ENCODE measurements around the gene ADAMTS2.

The ADAMTS2 gene

GRCh38 chr5:179167871-179168451 lies 177.3 kb downstream of the ADAMTS2 start:
- FAIRE-seq = no peak

GRCh38 chr5:179166886-179167841 lies 178.1 kb downstream of the ADAMTS2 start:
- FAIRE-seq = no peak

GRCh38 chr5:179166171-179166885 lies 178.9 kb downstream of the ADAMTS2 start:
- FAIRE-seq = no peak

- no peak for FAIRE-seq
These were observed 179.7 kb downstream of the ADAMTS2 start for GRCh38 chr5:179165421-179166170.

- no peak for FAIRE-seq
These were observed 180.6 kb downstream of the ADAMTS2 start for GRCh38 chr5:179164331-179165311.

GRCh38 chr5:179163236-179164155 lies 181.8 kb downstream of the ADAMTS2 start:
- no peak for FAIRE-seq

- FAIRE-seq = no peak
These were observed 182.7 kb downstream of the ADAMTS2 start for GRCh38 chr5:179162351-179163235.

DNA sequence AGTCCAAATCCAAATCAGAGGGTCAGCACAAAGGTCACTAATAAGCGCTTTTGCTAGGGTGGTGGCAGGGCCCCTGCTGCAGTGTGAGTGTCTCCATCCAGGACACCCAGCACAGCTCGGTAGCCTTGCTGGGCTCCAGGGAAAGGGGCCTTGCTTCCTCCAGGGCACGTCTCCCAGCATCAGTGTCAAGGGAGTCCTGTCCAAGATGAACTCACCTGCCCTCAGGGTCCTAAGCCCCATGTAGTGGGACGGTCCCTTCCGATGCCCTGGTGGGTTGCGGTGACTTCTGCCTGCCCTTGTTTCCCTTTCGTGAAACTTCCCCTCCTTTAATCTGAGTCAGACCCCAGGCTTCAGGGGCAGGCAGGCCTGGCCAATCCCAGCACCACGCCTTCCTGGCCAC lies 183.4 kb downstream of the ADAMTS2 start:
- FAIRE-seq = no peak

- FAIRE-seq = no peak
These were observed 184.7 kb downstream of the ADAMTS2 start for GRCh38 chr5:179160584-179160983.

DNA sequence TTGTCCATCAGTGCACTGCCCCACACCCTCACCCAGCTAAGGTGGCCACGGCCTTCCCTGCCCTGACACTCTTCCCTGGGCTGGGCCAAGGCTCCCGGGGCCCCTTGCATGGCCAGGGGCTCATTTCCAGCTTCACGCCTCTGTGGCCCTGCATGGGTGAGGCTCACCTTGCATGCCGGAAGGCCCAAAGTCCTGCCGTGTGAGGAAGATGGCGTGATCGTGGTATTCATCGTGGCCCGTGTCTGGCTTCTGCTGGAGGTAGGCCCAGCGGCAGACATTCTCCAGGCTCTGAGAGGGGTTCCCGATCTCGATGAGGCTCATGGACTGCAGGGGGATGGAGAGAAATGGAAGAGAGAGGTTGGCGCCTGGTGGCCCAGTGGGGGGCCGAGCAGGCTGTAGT lies 186.7 kb downstream of the ADAMTS2 start:
- no peak for FAIRE-seq

- FAIRE-seq = no peak
These were observed 190.0 kb downstream of the ADAMTS2 start for GRCh38 chr5:179154991-179155955.

- no peak for FAIRE-seq
These were observed 190.8 kb downstream of the ADAMTS2 start for GRCh38 chr5:179154346-179154990.

GRCh38 chr5:179153921-179154345 lies 191.3 kb downstream of the ADAMTS2 start:
- no peak for FAIRE-seq

DNA sequence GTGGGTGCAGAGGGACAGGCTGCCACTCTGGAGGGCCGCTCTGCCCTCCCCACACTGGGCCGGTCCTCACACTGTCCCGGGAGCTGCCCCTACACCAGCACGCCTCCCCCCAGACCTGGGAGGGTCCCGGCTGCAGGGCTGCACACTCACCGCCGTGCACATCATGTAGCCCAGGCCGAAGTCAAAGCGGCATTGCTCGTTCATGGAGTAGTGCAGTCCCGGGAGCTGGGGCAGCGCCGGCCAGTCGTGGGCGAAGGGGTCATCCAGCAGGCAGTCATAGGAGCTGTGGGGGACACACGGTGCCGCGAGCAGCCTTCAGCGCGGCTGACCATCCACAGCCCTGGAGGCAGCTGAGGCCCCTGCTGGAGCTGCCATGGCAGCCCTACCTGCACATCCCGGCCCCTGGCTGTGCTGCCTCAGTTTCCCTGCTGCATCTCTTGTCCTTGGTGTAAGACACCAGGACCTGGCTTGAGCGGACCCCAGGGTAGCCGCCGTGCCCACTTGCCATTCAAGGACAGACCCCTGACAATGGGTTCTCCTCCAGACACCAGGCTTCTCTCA lies 191.8 kb downstream of the ADAMTS2 start:
- no peak for FAIRE-seq

DNA sequence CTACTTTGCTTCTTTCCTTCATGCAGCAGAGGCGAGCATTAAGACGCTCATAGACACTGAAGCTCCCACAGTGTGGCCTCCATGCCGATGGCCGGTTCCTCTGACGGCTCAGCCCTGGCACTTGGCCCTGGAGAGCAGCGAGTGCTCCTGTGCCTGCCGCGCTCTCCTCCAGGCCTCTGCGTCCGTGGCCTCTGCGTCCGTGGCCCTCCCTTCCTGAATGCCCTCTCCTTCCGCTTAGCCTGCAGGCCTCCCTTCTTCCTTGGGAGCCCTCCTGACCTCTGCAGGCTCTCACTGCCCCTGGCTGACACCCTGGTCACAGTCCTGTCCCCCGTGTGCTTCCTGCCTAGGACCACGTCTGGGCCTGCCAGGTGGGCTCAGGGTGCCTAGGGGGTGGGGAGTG lies 192.3 kb downstream of the ADAMTS2 start:
- FAIRE-seq = no peak

GRCh38 chr5:179152144-179152895 lies 192.9 kb downstream of the ADAMTS2 start:
- FAIRE-seq = no peak
